CD4-positive, alpha-beta T cell treated with Interleukin-17A for 1 hour (primary cell): ENCODE measurements around the gene TECPR1.

Source experiments
- DNase-seq: peaks from one replicate; pipeline ENCODE4 v3.0.0-alpha.2; 2020

Gene TECPR1

DNA sequence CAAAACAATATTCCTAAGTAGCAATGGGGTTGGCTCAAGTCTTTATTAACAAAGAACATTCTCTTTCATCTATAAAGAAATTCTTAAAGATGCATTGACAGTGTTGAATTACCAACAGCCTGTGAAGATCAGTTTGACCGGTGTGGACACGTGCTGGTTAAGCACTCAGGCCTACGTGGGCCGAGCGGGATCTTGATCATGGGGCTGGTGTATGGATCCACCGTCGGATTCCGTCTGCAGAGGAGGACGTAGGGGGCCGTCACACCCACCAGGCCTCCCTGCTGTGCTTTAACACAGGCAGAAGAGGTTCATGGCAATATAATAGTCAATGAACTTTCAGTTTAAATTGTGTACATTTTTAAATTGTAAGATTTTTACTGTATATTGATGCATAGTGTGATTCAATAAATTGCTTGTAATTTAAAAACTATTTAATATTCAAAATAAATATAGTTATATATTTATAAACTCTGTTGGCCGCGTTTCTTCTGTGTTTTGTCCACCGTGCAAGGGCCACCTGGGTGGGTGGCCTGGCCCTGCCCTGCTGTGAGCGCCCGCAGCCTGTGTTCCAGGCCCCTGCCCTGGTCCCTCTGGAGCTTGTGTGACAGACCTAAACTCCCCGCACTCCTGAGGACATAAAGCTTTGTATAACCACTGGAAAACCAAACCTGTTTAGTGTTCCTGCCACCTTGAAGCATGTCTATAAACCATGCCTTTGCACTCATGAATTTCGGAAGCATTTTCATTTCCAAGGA is 42.7 kb downstream of the TECPR1 start:
- no peak for DNase-seq

DNA sequence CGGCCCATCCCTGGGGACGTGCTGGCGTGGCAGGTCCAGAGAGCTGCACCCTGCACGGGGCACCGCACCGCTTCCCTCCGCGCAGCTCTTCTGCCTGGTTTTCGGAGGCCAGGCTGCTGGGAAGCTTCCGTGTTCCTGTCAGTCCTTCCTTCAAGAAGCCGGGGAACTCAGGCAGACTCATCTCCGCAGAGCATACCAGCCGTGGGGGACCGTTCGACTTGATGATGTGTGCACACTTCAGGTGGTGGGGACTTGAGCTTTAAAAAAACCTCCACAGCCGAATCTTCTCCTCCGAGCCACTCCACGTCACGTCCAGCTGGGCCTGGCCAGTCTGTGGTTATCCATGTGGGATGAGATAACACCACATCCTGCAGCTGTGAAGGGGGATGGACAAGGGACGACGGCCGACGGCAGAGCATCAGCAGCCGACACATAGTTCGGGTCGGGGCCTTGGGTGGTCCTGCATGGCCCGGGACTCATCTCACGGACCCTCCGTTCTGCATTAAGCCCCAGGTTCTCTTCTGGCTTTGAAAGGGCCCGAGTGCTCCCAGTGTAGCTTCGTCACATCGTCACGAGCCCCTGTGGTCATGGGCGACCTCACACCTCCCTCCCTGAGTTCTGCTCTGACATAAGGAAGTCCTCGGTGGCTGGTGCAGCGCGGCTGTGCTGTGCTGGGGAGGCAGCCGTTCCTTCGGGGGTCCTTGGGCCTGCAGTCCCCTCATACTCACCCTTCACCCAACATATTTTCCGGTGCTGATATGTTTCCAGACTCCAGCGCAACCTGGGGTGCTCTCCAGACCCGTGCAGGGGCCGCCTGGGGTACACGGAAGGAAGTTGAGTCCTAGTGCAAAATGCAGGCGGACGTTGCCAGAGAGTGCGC is 45.3 kb downstream of the TECPR1 start:
- no peak for DNase-seq

DNA sequence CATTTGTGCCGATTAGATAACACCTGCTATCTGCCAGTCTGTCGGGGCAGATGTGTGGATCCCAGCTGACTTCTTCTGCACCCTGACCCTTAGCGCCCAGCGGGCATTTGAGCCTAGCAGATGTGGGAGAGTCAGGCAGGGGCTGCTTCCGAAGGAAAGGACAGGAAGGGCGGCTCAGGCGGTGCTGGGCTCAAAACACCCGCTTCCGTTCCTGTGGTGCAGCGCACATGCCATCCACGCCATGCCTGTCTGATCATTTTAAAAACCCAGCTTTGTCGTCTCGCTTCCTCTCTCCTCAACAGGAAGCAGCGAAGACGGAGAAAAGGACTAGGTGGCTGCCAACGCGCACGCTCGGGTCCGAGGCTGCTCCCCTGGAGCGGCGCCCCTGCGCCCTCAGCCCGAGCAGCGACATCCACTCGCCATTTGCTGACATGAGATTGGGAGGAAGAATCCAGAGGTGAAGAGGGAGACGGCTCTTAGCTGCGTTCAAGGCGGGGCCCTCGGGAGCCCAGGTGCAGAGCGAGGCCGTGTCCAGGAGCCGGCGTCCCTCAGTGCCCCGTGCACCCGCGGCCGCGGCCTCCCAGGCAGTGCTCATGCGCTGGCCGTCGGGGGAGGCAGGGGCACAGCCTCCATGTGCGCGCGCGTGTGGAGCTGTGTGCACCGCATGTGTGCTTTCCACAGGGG is 46.7 kb downstream of the TECPR1 start:
- no peak for DNase-seq

DNA sequence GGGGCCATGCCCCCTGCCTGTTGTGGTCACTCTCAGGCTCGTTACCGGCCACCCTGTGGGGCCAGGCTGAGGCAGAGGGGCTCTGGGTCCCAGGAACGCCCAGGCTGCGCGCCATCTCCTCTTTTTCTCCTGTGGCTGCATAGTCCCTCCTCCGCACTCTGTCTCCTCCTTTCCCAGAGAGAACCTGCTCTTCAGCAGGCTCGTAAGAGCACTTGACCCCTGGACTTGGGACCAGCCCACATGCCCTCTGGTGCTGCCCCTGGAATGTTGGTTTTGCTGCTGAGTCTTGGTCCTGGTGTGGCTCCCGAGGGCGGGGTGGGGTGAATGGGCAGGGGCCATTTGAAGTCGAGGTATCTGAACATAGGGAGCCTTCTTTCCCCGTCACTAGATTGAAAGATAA is 47.4 kb downstream of the TECPR1 start:
- no peak for DNase-seq

DNA sequence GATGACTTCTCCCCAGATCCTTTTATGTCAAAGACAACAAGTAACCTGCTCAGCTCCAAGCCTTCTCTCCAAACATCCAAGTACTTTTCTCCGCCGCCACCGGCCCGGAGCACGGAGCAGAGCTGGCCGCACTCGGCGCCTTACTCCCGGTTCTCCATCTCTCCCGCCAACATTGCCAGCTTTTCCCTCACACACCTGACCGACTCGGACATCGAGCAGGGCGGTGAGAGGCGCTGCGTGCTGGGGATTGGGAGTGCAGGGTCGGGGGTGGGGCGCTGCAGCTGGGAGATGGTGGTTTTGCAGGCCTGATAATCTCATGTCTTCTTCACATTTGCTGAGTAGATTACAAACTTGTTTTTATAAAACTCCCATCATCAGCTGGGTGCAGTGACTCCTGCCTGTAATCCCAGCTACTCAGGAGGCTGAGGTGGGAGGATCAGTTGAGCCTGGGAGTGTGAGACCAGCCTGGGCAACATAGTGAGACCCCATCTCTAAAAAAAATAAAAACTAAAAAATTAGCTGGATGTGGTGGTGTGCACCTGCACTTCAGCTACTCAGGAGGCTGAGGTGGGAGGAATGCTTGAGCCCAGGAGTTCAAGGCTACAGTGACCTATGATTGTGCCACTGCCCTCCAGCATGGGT is 47.9 kb downstream of the TECPR1 start:
- no peak for DNase-seq

DNA sequence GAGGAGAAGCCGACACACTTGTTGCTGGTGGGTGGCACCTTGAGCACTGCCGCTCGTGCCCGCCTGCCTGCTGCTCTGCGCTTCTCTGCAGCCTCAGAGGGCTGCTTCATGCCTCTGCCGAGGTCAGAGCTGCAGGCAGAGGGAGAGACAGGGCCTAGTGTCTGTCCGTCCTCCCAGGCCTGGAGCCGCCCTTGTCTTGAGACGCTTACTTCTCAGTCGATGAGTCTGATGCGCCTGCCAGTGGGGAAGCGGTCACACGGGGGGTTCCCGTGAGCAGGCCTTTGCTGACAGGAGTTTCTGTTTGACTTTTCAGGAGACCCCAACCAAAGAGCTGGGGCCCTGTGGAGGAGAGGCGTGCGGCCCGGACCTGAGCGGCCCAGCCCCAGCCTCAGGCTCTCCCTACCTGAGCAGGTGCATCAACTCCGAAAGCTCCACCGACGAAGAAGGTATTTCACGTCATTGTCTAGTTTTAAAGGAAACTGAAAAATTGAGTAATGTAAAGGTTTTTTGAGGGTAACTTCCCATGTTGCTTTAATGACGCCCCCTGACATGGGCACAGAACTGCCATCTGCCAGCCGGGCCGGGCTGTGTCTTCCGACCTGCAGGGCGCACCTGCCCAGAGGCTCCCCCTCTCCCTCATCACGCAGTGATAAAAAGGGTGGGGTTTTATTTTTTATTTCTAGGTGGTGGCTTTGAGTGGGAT is 48.6 kb downstream of the TECPR1 start:
- no peak for DNase-seq

DNA sequence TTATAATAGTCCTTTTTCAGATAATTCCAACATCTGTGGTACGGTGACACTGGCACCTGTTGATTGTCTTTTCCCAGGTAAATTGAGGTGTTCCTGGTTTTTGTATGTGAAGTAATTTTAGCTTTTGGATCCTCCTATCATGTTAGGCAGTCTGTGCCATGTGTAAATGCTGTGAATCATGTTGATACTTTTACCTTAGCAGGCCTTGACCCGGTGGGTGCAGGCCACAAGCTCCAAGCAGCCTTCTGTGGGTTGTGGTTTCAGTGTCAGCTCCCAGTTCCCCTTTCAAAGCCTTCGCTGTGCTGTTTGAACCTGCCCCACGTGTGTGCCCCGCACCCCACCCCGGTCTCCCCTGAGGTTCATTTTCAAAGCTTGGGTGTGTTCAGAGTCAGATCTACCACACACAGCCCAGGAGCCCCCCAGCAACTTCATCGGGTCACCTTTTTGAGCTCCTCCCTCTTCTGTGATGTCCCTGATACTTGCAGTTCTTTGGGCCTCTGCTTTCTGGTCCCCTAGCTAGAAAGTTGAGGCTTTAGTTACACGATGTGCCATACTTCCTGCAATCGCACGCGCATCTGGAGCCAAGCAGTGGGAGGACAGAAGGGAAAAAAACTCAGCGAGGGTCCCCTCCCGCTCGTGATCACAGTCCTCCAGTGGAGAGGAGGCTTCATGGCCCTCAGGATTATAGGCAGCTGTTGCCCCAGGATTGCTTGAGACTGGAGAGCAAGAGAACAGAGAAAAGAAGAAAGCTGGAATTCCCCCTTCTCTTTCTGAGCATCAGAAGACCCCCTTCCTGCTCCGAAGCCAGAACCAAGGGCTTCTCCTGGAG is 49.5 kb downstream of the TECPR1 start:
- DNase-seq: peak; percentile 70

DNA sequence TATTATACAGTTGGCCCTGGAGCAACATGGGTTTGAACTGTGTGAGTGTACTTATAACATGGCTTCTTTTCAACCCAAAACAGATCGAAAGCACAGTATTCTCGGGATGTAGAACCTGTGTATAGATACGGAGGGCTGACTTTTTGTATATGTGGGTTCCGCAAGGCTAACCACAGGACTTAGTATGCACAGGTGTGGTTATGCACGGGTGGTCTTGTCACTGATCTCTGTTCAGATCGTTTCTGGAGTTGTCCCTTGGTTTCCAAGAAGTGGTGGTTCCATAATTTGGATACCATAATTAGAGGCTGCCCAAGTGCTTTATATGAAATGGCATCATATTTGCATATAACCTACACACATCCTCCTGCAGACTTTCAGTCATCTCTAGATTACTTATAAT is 51.7 kb downstream of the TECPR1 start:
- no peak for DNase-seq

DNA sequence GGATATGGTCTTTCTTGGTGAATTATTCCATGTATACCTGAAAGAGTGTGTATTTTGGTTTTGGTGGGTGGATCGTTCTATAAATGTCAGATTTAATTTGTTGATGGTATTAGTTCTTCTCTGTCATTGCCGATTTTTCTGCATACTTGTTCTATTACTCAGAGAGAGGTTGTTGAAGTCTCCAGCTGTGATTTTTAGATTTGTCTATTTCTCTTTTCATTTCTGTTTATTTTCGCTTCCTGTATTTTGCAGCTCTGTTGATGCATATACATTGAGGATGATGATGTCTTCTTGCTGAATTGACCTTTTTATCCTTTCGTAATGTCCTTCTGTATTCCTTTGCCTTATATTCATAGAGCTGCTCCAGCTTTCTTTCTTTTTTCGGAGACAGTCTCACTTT is 52.9 kb downstream of the TECPR1 start:
- no peak for DNase-seq

DNA sequence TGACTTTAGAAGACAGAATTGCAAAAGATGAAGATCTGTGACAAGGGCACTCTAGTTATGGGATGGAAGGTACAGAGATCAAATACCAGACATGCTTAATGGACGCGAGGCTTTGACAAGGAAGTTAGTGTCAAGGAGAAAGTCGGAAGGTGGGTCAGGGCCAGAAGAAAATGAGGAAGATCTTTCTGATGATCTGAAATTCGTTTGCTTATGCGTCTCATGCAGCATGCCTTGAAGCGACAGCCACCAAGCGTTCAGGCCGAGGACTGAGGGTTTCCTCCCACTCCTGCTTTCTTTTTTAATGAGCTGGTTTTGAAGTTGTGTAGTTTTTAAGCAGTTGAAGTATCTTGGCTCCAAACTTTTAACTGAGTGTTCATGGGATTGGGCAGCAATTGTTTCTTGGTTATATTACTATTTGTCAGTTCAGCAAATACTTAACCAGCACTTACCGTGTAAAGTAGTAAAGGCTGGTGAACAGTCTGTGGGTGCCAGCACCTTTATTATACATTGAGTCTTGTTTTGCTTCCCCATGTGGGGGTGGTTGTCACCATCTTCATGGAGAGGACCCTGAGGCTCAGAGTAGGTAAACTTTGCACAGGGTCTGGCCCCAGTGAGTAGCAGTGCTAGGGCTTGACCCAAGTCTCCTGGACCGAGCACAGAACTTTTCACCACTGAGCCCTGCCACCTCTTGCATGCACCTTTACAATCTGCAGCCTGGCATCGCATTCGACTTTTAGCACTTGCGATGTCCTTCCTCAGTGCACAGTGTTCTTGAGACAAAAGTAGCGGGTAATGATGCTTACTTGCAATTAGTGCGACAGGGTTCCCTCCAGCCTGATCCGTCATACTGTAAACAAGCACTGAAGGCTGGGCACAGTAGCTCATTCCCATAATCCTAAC is 55.1 kb downstream of the TECPR1 start:
- no peak for DNase-seq

DNA sequence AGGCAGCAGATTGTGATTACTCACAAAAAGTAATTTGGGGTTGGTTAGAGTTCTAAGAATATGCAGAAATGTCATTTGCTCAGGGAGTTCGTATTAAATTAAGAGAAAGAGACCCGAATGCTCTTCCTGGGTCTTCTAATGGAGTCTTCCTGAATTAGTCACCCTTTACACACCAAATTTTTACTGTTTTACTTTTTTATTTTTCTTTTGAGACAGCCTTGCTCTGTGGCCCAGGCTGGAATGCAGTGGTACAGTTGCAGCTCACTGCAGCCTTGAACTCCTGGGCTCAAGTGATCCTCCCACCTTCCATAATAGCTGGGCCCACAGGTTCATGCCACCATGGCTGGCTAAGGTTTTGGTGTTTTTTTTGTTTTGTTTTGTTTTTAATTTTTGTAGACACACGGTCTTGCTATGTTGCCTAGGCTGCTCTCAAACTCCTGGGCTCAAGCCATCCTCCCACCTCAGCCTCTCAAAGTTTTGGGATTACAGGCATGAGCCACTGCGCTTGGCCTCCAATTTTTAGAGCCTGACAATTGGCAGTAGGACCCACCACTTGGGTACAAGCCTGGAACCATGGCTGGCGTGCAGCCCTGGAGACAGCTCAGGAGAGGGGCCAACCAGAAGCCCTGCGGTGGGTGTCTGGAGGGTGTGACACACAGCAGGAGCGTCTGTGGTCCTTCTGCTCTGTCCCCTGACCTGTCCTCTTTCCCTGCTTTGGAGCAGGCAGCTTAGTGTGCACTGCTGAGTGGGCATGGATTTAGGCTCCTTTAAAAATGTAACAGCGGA is 57.2 kb downstream of the TECPR1 start:
- no peak for DNase-seq

DNA sequence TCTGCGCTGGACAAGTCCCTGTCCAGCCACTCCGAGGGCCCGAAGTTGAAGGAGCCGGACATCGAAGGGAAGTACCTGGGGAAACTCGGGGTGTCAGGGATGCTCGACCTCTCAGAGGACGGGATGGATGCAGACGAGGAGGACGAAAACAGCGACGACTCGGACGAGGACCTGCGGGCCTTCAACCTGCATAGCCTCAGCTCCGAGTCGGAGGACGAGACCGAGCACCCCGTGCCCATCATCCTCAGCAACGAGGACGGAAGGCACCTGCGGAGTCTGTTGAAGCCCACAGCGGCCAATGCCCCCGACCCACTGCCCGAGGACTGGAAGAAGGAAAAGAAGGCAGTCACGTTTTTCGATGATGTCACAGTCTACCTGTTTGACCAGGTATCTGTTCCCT is 57.8 kb downstream of the TECPR1 start:
- no peak for DNase-seq

DNA sequence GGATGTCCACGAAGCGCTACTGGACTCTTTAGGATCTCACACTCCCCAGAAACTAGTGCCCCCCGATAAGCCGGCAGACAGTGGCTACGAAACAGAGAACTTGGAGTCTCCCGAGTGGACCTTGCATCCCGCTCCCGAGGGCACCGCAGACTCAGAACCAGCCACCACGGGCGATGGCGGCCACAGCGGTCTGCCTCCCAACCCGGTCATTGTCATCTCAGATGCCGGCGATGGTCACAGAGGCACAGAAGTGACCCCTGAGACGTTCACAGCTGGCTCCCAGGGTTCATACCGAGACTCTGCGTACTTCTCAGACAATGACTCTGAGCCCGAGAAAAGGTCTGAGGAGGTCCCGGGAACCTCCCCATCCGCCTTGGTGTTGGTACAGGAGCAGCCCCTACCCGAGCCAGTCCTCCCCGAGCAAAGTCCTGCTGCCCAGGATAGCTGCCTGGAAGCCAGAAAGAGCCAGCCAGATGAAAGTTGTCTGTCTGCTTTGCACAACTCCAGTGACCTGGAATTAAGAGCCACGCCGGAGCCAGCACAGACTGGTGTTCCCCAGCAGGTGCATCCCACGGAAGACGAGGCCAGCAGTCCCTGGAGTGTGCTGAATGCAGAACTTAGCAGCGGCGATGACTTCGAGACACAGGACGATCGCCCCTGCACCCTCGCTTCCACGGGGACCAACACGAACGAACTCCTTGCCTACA is 58.4 kb downstream of the TECPR1 start:
- no peak for DNase-seq

DNA sequence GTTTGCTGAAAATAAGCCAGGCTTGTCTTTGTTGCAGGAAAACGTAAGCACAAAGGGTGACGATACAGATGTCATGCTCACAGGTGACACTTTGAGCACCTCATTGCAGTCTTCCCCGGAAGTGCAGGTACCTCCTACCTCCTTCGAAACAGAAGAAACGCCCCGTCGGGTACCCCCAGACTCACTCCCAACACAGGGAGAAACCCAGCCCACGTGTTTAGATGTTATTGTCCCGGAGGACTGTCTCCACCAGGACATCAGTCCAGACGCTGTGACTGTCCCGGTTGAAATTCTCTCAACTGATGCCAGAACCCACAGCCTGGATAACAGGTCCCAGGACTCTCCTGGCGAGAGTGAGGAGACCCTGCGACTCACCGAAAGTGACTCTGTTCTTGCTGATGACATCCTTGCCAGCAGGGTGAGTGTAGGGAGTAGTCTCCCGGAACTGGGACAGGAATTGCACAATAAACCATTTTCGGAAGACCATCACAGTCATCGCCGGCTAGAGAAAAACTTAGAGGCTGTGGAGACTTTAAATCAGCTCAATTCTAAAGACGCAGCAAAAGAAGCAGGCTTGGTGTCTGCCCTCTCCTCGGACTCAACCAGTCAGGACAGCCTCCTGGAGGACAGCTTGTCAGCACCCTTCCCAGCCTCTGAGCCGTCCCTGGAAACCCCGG is 59.1 kb downstream of the TECPR1 start:
- no peak for DNase-seq

DNA sequence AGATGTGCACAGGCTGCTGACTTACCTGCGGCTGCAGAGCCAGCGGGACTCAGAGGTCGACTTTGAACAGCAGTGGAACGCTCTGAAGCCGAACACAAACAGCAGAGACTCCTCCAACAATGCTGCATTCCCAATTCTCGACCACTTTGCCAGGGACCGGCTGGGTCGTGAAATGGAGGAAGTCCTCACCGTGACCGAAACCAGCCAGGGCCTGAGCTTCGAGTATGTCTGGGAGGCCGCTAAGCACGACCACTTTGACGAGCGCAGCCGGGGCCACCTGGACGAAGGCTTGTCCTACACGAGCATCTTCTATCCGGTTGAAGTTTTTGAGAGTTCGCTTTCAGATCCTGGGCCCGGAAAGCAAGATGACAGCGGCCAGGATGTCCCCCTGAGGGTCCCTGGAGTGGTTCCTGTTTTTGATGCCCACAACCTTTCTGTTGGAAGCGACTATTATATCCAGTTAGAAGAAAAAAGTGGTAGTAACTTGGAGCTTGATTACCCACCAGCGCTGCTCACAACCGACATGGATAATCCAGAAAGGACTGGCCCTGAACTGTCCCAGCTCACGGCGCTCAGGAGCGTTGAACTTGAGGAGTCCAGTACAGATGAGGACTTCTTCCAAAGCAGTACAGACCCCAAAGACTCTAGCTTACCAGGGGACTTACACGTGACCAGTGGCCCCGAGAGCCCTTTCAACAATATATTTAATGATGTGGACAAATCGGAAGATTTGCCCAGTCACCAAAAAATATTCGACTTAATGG is 60.2 kb downstream of the TECPR1 start:
- DNase-seq: no peak

DNA sequence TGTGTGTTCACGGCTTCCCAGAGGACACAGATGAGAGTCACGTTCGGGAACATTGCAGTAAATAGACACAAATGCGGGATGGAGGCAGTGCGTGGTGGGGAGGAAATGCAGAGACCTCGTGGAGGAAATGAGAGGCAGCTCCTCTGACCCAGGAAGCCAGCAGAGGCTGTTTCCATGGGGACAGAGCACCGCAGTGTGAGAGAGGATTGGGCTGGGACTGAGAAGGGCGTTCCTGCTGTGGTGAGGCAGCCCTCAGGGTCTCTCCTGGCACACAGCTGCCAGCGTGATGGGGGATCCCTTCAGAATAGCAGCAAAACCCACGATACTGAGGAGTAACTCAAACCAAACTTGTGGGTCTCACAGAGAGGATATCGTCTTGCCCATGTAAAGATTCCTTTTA is 62.5 kb downstream of the TECPR1 start:
- no peak for DNase-seq

DNA sequence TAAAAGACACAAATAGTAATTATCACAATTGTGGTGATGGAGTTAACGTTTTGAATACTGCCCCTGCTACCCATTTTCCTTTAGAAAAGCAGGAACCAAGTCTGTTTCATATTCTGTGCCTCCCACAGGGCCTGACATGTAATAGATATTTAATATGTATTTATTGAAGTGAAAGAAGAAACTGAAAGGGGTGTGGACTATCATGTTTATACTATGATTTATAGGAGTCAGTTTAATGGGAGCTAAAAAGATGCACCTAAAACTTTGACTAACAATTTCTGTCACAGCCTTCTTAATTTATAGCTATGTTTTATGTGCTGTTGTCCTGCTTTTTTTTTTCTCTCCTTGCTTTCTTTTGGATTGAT is 64.9 kb downstream of the TECPR1 start:
- DNase-seq: no peak
